Esophagus mucosa (tissue), 1 donor: ENCODE measurements around the gene PADI2. TPM values are rescaled to one million over a fixed set of nuclear protein-coding genes. Genes with fewer than 3 reads are reported as not detected.

Experiments used
- ATAC-seq: fragments of 200-7000 bp; cut with Tn5 transposase; one replicate; pipeline ENCODE4 v1.9.1; 2020
- total RNA-seq: library from RNA; stranded (reverse); gene quantifications from one replicate; pipeline ENCODE4 v1.2.4, GENCODE V29; 2023
- donor health status: DM: yes; HTN: yes; CAD: no.

PADI2 gene
- total RNA-seq, 1 donor from 2014 or later: 0.92 TPM

DNA sequence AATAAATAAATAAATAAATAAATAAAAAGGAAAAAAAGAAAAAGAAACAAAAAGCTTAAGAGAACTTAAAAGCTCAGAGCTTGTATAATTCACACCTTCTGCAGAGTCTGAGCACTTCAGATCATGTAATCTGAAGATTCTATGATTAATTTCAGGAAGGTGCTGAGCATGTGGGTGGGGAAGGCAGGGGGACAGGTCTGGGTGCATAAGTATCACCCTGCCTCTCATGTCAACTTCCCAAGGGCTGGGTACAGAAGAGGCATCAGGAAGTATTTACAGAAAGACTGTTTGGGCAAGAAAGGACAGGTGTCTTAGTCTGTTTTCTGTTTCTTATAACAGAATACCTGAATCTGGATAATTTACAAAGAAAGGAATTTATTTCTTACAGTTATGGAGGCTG is 20.4 kb upstream of the PADI2 start:
- ATAC-seq: peak; percentile 92

DNA sequence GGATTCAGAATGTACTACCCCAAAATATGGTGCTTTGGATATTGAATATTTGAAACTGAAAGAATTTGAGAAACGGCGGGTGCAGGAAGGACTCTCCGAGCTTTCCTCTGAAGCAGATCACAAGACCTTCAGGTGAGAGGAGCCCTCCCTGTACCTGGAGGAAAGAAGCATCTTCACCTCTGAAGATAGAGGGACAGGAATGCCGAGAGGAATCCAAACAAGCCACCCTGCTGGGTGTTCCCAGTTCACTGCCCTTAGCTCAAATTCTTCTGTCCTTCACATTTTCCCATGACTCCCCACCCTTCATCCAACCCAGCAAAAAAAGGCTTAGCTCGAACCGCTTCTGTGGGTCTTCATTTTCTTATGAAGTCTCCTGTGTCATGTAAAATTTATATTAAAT is 18.2 kb upstream of the PADI2 start:
- ATAC-seq: no peak

DNA sequence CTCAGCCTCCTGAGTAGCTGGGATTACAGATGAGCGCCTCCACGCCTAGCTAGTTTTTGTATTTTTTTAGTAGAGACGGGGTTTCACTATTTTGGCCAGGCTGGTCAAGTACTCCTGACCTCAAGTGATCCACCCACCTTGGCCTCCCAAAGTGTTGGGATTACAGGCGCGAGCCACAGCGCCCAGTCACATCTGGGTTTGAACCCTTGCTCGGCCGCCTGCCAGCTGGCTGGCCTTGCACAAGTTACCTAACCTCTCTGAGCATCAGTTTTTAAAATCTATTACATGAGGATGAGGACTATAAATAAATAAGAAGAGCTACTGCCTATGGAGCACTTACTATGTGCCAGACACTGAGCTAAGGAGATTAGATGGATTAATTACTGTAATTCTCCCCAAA is 17.7 kb upstream of the PADI2 start:
- no peak for ATAC-seq

DNA sequence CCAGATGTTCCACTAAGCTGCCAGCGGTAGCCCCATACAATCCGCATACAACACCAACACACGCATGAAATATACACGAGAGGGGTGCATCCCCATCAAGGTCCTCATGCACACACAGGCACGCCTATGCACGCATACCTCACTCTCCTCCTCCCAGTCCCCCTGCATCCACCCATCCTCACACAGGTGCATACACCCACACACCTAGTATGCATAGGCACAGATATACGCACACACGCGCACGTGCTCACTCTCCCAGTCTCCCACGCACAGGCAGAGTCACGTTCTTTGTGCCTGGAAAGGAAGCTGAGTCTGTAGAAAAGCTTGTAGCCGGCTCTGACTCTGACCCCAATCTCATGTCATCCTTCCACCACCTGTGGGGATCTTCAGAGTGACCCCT is 16.9 kb upstream of the PADI2 start:
- peak; percentile 9 for ATAC-seq

DNA sequence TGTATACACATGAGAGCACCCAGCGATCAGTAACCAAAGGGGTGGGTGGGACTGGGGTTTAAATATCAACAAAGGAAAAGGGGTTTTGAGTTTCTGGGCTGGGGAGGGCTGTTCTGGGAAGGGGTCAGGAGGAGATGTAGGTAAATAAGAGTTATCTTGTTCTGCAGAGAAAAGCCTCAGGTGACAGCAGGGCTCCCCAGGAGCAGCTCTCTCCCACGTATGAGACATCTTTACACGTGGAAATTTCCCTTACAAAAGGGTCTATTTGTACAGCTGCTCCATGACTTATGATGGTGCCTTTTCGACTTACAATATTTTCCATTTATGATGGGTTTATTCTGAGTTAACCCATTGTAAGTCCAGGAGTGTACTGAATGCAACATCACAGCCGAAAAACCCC is 16.3 kb upstream of the PADI2 start:
- ATAC-seq: no peak

DNA sequence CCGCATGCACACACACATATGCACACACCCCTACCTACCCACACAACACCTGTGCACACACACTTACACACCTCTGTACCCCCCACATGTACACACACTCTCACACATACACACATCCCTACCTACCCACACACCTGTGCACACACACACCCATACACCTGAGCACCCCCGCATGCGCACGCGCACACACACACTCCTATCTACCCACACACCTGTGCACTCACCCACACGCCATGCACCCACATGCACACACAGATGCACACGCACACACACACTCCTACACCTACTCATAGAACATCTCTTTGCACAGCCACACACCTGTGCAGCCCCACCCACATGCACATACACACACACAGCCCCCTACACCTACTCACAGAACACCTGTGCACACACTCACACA is 15.5 kb upstream of the PADI2 start:
- no peak for ATAC-seq

DNA sequence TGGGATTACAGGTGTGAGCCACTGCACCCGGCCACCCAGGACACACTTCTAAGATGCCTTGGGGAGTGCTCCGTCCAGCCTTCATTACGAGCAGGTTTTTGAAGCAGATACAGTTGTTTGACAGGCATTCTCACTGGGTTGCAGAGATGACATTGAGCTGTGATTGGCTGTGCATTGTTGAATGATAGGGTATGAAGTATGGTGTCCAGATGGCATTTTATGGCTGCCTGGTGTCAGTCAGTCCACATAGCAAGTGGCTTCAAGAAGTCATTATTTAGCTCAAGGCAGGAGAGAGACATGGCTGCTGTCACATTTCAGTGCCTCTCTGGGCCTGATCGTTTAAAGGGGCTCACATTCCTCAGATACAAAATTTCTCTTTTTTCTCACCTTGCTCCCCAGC is 14.8 kb upstream of the PADI2 start:
- ATAC-seq: no peak

DNA sequence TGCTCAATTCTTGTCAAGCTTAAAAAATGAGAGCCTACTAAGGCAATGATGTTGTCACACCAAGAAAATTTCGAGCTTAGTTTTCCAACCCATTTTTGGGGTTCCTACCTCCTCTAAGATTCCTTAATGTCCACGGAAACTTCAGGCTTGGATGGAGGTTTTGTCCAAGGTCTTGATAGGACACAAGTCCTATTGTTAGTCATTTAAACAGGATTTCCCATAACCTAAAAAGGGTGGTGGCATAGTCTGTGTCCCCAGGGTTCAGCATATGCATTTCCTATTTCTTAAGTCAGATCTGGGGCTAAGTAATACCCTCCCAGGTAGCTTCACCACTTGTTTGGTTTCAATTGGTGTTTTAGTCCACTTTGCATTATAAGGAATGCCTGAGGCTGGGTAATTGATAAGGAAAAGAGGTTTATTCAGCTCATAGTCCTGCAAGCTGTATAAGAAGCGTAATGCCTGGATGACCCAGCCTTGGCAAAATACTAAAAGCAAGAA is 10.9 kb upstream of the PADI2 start:
- no peak for ATAC-seq

DNA sequence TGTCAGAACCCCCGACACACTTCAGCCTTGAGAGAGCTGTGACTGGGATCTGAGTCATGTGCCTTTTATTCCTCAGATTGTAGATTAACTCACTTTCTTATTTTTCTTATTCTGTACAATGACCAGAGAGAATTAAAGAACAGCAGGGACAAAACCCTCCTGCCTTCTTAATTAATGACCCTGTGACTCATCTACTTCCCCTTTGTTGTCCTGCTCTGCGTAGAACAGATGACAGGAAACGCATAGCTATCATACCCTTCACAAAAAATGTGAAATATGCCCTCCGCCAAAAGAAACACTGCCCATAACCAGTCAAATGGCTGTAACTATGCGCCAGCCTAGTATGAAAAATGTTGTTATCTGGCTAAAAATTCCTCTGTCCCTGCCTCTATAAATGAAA is 9.1 kb upstream of the PADI2 start:
- peak; percentile 82 for ATAC-seq

DNA sequence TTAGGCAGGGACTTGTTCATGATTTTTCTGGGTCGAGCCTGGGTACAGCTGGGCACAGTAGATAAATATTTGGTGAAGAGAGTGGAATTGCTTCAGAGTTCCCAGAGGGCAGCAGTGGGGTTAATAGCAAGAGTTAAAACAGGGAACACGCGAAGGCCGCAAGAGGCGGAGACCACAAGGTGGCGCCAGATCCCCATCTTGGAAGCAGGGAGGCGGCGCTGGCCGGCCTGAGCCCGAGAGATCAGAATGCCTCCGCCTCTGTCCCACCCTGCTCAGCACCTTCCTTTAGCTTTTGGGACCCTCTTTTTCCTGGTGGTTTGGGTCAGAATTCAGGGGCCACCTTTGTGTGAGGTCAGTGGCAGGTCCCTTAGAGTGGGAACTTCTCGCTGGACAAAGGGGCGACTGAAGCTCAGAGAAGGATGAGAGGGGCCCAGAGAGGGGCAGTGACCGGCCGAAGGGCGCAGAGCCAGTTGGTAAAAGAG is 6.5 kb upstream of the PADI2 start:
- peak; percentile 80 for ATAC-seq

DNA sequence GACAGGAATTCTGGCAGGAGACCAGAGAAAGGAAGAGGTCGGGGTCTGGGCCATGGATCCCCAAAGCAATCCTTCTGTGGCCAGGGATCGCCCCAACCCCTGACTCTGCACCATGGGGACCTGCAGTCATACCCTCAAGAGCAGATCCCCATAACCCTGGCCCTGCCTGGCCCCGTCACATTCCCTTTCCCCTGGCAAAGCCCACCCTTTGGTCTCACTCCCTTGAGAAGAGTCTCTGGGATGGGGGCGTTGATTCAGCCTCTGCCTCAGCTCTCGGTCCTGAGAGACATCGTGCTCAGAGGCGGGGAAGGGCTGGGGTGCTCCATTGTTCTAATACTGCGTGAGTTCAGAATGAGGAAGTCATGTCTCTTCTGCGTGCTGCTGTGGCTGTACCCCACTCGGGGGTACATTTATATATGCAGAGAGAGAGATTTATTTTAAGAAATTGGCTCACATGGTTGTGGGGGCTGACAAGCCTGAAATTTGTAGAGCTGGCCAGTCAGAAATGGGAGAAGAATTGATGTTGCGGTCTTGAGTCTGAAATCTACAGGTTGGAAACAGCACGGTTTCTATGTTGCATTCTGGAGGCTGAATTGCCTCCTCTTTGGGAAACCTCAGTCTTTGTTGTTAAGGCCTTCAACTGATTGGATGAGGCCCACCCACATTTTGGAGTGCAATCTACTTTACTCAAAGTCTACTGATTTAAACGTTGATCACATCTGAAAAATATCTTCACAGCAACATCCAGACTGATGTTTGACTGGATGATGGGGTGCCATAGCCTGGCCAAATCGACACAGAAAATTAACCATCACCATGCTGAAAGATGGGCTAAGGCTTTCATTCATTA is 4.2 kb upstream of the PADI2 start:
- no peak for ATAC-seq

DNA sequence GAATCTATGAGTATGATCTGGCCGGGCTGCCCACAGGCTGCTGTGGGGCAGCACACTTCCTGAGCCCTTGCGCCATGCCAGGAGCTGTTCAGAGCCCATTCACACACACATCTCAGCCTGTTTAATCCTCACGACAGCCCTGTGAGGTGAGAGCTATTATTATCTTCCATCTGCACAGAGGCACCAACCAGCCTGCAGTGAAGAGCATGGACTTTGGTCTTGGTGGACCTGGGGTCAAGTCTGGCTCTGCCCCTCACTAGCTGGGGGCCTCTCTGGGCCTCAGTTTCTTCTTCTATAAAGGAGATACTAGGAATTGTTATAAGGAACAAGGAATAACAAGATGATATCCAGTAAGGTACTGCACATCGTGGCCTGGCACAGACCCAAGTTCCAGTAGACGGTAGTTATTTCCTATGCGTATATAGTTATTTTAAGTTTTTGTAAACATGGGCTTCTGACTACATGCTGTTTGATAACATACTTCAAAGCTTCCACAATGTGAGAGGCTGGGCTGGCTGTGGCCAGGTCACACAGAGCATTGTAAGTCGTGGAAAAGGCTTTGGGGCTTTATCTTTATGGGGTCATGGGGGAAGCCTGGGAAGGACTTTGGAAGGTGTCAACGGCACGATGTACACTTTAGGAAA is 3.4 kb upstream of the PADI2 start:
- ATAC-seq: no peak

DNA sequence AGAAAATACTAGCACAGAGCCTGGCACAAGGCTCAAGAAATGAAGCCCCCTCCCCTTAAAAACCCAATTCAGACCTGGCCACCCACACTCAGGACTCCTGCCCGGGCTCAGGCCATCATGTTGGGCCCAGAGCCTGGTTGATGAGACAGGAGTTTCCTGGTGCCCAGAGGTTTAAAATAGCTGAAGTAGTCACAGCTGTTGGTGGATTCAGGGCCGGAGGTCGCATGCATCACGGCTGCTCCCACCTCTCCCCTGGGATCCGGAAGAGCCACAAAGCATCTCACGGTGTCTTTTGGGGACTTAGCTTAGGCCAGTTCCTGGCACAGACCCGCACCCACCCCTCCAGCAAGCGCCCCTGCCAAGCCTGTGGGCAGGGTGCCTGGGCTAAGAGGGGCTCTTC is 2.6 kb upstream of the PADI2 start:
- ATAC-seq: no peak

DNA sequence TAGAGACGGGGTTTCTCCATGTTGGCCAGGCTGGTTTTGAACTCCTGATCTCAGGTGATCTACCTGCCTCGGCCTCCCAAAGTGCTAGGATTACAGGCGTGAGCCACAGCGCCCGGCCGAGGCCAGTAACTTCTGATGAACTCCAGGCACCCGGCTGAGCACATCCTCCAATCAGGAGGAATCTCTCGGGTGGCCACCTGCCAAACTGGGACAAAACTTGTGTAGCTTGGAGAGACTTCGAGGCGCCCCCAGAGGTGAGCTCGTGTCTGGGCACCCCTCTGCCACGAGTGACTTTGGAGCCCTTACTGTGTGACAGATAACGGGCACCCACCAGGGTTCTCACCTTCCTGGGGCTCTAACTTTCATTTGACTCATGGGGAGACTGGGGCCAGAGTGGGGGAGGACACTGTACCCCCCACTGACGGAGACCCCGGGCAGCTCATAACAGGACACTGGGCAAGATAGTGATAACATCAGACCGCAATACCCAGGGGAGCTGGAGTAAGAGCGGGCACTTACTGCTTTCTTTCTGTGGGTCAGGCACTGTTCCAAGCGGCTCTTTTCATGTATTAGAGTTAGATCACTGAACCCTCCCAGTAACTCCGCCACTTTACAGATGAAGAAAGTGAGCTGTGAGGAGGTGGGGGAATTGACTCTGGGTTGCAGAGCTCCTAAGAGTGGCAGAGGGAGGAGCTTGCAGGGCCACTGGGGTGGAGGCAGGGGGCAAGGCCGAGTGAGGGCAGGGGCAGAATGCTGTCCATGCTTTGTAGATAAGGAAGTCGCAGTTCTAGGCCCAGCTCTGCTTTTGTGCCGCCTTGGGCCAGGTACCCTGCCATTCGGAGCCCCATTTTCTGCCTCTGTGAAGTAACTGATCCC is 1.9 kb upstream of the PADI2 start:
- ATAC-seq: no peak

DNA sequence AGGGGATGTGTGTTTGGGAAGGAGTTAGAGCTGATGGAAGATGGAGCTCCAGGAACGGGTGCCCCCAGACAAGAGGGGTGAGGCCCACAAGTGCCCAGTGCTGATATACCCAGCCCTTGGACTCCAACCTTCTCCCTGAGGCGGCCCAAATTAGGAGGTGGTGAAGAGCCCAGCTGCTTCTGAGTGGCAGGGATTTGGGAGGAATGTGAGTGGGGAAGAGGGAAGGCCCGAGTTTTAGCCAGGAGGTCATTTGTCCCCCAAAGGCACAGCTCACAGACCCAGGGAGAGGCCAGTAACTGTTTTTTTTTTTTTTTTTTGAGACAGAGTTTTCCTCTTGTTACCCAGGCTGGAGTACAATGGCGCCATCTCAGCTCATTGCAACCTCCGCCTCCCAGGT is 1.2 kb upstream of the PADI2 start:
- ATAC-seq: no peak

DNA sequence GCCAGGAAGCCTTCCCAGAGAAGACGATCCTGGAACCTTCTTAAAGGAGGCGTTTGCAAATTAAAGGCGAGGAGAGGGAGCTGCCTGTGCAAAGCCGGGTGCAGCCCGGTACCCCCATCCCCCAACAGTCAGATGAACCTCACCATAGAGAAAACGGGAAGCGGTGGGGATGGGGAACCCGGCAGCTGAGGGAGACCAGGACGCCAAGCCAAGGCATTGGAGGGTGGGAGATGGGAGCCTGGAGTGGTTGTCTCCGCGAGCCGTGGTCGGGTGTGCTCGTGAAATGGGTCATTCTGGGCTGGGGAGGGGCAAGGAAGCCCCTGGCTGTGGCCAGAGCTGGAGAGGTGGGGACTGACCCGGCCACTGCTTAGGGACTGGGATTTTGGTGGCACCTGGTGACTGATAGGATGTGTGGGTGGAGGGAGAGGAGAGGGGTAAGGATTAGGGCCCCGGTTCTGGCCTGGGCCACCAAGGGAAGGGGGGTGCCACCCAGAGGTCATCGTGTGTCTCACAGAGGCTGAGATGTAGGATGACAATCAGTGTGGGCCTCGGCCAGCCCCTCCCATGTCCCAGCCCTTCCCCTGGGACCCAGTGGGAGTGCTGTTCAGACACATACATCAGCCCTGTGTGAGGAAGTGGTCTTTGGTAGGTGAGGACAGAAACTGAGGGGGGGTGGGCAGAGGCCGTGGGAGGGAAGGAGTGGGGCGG is 676 bp upstream of the PADI2 start:
- no peak for ATAC-seq

DNA sequence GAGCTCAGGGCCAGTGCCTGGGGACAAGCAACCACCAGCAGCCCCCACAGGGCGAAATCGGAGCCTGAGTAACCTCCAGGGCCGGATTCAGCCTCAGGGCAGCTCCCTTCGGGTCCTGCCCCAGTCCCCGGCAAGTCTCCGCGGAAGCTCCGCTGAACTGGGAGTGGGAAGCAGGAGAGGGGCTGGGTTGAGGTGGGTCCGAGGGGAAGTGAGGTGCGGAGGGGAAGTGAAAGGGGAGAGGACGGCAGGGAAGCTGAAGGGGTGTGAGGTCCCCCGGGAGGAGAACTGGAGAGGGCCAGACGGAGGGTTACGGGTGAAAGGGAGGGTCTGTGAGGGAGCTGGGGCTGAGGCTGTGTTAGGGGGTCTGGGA is 560 bp downstream of the PADI2 start:
- ATAC-seq: no peak

DNA sequence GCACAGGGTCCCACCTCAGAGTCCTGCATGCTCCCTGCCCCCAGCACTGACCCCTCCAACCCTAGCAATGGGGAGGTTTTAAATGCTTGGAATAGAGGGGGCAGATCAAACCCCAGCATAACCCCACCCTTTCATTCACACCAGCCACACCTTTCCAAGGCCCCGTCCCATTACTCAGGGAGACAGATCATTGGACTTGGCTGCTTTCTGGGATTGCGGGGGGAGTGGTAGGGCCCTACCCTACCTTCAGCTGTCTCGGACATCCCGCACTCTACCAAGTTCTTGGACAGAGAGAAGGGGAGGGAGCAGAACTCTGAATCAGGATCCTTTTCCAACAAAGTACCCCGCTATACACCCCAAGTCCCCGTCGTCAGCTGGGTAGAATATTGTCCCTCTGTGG is 983 bp downstream of the PADI2 start:
- no peak for ATAC-seq

DNA sequence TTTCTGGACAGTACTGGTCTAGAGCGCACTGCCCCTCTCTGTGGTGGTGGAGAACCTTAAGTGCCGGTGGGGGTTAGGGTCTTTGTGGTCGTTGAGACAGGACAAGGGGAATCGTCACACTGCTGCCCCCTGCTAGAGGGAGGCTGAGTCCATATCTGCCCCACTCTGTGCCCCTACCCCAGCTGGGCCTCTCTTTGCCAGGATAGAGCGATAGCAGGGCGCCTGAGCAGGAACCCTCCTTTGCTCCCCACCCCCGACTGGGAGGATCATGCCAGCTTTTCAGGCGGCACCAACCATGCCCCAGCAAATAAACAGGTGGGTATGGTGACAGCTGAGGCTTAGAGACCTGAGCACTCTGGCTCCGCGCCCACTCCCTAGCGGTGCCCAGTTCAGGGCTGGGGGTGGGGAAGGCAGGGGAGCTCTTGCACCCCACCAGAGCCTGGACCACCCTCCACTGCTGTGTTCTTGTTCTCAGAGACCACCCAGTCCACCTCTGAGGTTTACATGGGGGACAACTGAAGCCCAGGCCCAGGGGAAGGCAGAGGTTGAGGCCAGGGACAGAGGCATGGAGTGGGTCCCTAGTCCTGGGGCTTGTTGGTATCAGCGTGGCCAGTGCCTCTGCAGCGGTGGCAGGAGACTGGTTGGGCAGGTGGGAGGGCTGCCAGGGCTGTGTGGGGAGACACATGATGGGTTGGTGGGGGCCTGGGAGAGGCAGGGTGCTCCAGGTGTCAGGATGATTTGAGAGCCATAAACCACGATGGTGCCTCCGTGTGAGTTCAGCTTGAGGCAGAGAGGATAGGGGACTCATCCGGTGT is 1.6 kb downstream of the PADI2 start:
- no peak for ATAC-seq

DNA sequence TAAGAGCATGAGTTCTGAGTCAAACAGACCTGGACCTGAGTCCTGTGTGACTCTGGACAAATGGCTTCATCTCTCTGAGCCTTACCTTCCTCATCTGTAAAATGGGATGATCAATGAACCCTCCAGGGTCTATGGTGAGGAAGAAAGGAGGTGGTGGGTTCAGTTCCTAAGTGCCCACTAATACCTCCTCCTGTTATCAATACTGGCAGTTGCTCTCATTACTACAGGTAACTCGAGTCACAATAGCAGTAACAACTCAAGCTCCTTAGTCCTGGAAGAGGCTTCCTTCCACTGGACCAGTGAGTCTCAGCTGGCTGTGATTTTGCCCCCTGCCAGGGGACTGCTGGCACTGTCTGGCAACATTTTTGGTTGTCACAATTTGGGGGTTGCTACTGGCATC is 2.6 kb downstream of the PADI2 start:
- no peak for ATAC-seq

DNA sequence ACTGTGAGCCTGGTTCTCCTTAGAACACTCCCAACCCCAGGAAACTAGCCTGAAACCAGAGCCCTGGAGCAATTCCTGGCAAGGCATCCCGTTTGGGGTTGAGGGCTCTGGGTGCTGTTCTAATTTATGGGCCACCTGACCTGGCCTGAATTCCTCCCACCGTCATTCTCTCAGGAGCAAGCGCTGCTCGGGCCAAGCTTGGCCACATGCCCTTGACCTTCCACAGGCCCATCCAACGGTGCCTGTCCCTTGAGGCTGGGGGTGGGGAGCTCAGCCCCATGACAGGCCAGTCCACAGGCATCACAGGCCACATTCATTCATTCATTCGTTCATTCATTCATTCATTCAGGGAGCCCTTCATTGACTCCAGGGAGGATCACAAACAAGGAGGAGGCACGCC is 5.3 kb downstream of the PADI2 start:
- no peak for ATAC-seq
